OCI-LY1 (cell line): ENCODE results near the gene SLCO3A1.

ENCODE experiments used
- H2AFZ ChIP-seq: fragments of 200-600 bp; sonication (generic), shearing (Covaris generic); 2 replicates; pipeline ENCODE4 v1.6.0; 2014; ENCODE audit warnings: antibody characterized with exemption, mild to moderate bottlenecking, low read length
- H3F3A ChIP-seq: fragments of 200-600 bp; sonication (generic), shearing (Covaris generic); 2 replicates; pipeline ENCODE4 v1.6.0; 2014; ENCODE audit warnings: mild to moderate bottlenecking, antibody characterized with exemption, low read length, moderate library complexity; ENCODE audit not compliant: insufficient read depth
- H3K27ac ChIP-seq: fragments of 200-600 bp; sonication (generic); 2 replicates; pipeline ENCODE4 v1.5.1; 2014; ENCODE audit warnings: low read length, mixed run types, mild to moderate bottlenecking, low read depth; ENCODE audit not compliant: poor library complexity, severe bottlenecking
- H3K27me3 ChIP-seq: fragments of 200-600 bp; sonication (generic); 2 replicates; pipeline ENCODE4 v1.6.0; 2014; ENCODE audit warnings: antibody characterized with exemption, mild to moderate bottlenecking, low read length, moderate library complexity; ENCODE audit not compliant: insufficient read depth
- H3K36me3 ChIP-seq: fragments of 200-600 bp; sonication (generic); 2 replicates; pipeline ENCODE4 v1.6.1; 2014; ENCODE audit warnings: mild to moderate bottlenecking, antibody characterized with exemption, low read length, moderate library complexity, mixed read lengths; ENCODE audit not compliant: insufficient read depth
- H3K4me1 ChIP-seq: fragments of 200-600 bp; sonication (generic); 2 replicates; pipeline ENCODE4 v1.5.1; 2014; ENCODE audit warnings: mild to moderate bottlenecking, low read length, moderate library complexity; ENCODE audit not compliant: insufficient read depth, severe bottlenecking
- H3K4me2 ChIP-seq: fragments of 200-600 bp; sonication (generic), shearing (Covaris generic); 2 replicates; pipeline ENCODE4 v1.6.1; 2014; ENCODE audit warnings: low read length
- H3K4me3 ChIP-seq: fragments of 200-600 bp; sonication (generic); 2 replicates; pipeline ENCODE4 v1.5.1; 2014; ENCODE audit warnings: low read length, low read depth, mild to moderate bottlenecking, mixed read lengths; ENCODE audit not compliant: poor library complexity, severe bottlenecking
- H3K79me2 ChIP-seq: fragments of 200-600 bp; shearing (Covaris generic); 2 replicates; pipeline ENCODE4 v1.6.1; 2016; ENCODE audit warnings: mixed run types, low read length, mixed read lengths; ENCODE audit not compliant: insufficient read depth
- H3K9ac ChIP-seq: fragments of 200-600 bp; sonication (generic), shearing (Covaris generic); 2 replicates; pipeline ENCODE4 v1.6.1; 2014; ENCODE audit warnings: mild to moderate bottlenecking, low read length, mixed read lengths
- H3K9me2 ChIP-seq: fragments of 200-600 bp; sonication (generic), shearing (Covaris generic); 2 replicates; pipeline ENCODE4 v1.6.1; 2014; ENCODE audit warnings: low read depth, mild to moderate bottlenecking, low read length, mixed read lengths
- H3K9me3 ChIP-seq: fragments of 200-600 bp; shearing (Covaris generic); 2 replicates; pipeline ENCODE4 v1.6.1; 2014; ENCODE audit warnings: low read length, mixed read lengths
- H4K20me1 ChIP-seq: fragments of 200-600 bp; sonication (generic), shearing (Covaris generic); 2 replicates; pipeline ENCODE4 v1.6.0; 2016; ENCODE audit warnings: mild to moderate bottlenecking, low read length; ENCODE audit not compliant: insufficient read depth
- EZH2 ChIP-seq: fragments of 200-600 bp; sonication (generic), shearing (Covaris generic); IDR thresholded peaks from 2 replicates; pipeline ENCODE4 v1.8.0; 2017; ENCODE audit warnings: borderline replicate concordance, mixed run types, mild to moderate bottlenecking, antibody characterized with exemption, low read length, moderate library complexity, mixed read lengths
- TF ChIP-seq, protein P1 (sequence below): fragments of 200-600 bp; sonication (generic), shearing (Covaris generic); IDR thresholded peaks from 2 replicates; pipeline ENCODE4 v1.5.1; 2017; ENCODE audit warnings: mild to moderate bottlenecking, antibody characterized with exemption, low read length, moderate library complexity, mixed read lengths

Gene SLCO3A1

GRCh38 chr15:91983729-91984340 lies 130.3 kb downstream of the SLCO3A1 start:
- Histone ChIP-seq H3F3A (no peaks in the 10 kb centered on the region), H4K20me1 (no peaks in the 10 kb centered on the region), H3K4me2 (no peak overlapping the region), H3K27ac (no peak overlapping the region), H3K27me3 (no peaks in the 10 kb centered on the region), H3K4me1 (no peaks in the 10 kb centered on the region), H3K9me2 (no peaks in the 10 kb centered on the region), H3K9me3 (no peaks in the 10 kb centered on the region), H3K4me3 (no peak overlapping the region), H2AFZ (no peak overlapping the region), H3K79me2 (no peaks in the 10 kb centered on the region), H3K9ac (no peak overlapping the region), H3K36me3 (no peaks in the 10 kb centered on the region)
- TF ChIP-seq, protein P1, sequence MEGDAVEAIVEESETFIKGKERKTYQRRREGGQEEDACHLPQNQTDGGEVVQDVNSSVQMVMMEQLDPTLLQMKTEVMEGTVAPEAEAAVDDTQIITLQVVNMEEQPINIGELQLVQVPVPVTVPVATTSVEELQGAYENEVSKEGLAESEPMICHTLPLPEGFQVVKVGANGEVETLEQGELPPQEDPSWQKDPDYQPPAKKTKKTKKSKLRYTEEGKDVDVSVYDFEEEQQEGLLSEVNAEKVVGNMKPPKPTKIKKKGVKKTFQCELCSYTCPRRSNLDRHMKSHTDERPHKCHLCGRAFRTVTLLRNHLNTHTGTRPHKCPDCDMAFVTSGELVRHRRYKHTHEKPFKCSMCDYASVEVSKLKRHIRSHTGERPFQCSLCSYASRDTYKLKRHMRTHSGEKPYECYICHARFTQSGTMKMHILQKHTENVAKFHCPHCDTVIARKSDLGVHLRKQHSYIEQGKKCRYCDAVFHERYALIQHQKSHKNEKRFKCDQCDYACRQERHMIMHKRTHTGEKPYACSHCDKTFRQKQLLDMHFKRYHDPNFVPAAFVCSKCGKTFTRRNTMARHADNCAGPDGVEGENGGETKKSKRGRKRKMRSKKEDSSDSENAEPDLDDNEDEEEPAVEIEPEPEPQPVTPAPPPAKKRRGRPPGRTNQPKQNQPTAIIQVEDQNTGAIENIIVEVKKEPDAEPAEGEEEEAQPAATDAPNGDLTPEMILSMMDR: no peak
- TF ChIP-seq EZH2: no peak

DNA sequence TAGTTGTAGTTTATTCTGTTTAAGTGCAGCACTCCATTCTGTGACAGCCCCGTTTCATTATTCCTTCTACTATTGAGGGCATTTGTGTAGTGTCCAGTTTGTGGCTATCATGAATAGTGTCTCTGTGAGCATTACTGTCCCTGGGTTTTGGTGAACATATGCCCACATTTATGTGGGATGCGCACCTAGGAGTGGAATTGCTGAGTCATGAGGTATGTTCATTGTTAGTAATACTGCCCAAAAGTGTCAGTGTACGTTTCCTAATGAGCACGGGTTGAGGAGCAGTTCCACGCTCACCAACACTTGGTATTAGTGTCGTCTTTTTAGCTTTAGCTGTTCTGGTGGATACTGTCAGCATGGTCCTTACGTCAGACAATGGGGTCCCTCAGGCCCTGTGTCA lies 131.8 kb downstream of the SLCO3A1 start:
- no peaks in the 10 kb centered on the region for H4K20me1 ChIP-seq
- H3K4me1 ChIP-seq: no peaks in the 10 kb centered on the region
- H3K9me3 ChIP-seq: no peaks in the 10 kb centered on the region
- H3K27me3 ChIP-seq: no peaks in the 10 kb centered on the region
- H3K9ac ChIP-seq: no peak overlapping the region
- no peaks in the 10 kb centered on the region for H3K79me2 ChIP-seq
- H2AFZ ChIP-seq: no peak overlapping the region
- TF ChIP-seq EZH2: no peak
- TF ChIP-seq, protein P1: no peak
- no peak overlapping the region for H3K4me2 ChIP-seq
- no peaks in the 10 kb centered on the region for H3K36me3 ChIP-seq
- H3K4me3 ChIP-seq: no peak overlapping the region
- H3F3A ChIP-seq: no peaks in the 10 kb centered on the region
- no peak overlapping the region for H3K27ac ChIP-seq
- H3K9me2 ChIP-seq: no peaks in the 10 kb centered on the region

DNA sequence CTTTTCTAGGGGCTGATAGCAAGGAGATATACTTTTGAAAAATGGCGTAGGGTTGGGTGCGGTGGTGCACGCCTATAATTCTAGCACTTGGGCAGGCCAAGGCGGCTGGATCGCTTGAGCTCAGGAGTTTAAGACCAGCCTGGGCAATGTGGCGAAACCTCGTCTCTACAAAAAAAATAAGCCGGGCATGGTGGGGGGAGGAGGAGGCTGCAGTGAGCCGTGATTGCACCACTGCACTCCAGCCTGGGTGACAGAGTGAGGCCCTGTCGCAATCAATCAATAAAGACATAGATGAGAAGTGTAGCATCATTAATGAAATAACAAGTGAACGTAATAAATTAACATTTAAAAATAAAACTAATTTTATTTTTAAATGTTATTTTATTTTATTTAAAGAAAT lies 134.6 kb downstream of the SLCO3A1 start:
- no peaks in the 10 kb centered on the region for H3K9me2 ChIP-seq
- H3K4me3 ChIP-seq: no peak overlapping the region
- H3K27ac ChIP-seq: no peak overlapping the region
- H3K36me3 ChIP-seq: no peaks in the 10 kb centered on the region
- no peak overlapping the region for H3K4me2 ChIP-seq
- no peaks in the 10 kb centered on the region for H3K79me2 ChIP-seq
- no peaks in the 10 kb centered on the region for H4K20me1 ChIP-seq
- no peak for TF ChIP-seq EZH2
- TF ChIP-seq, protein P1: no peak
- H3K9ac ChIP-seq: no peak overlapping the region
- H3F3A ChIP-seq: no peaks in the 10 kb centered on the region
- no peaks in the 10 kb centered on the region for H3K9me3 ChIP-seq
- H3K27me3 ChIP-seq: no peaks in the 10 kb centered on the region
- H2AFZ ChIP-seq: no peak overlapping the region
- H3K4me1 ChIP-seq: no peaks in the 10 kb centered on the region
